ENCODE results near the gene CPED1. TPM values are rescaled to one million over a fixed set of nuclear protein-coding genes. Genes with fewer than 3 reads are reported as not detected.
"Not testable (repeated sequence)": the region's sequence is repeated elsewhere in the genome, so short reads cannot be mapped to it uniquely, and the experiment has no call there.

The CPED1 gene
- total and polyA plus RNA-seq, 3 donors from 2014 or later, result 7.4 to 13.1 (median 11.8) TPM

- 85 to 88% methylated on average over 1 of the region's 1 CpG for WGBS, 2 donors
Observed at GRCh38 chr7:121053219-121053618, 64.7 kb downstream of the CPED1 start.

DNA sequence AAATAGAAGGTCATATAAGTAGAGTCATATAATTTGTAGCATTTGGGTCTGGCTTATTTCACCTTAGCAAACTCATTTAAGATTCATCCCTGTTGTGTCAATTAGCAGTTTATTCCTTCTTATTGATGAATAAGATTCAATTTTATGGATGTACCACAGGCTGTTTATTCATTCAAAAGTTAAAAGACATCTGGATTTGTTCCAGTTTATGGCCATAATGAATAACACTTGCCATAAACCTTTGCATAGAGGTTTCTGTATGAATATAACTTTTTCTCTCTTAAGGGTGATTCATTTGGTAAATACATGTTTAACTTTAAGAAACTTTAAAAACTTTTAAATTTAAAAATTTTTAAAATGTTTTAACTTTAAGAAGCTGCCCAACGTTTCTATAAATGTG, 66.4 kb downstream of the CPED1 start:
- H3K36me3 ChIP-seq (ENCODE audit: low read depth, missing control alignments), result no peaks in the 10 kb centered on the region
- 73 to 80% methylated on average over 1 of the region's 1 CpG for WGBS, 2 donors
- no peaks in the 10 kb centered on the region for H3K4me1 ChIP-seq
- no peak for TF ChIP-seq CTCF (IDR thresholded peaks at IDR 0.05)
- TF ChIP-seq POLR2A (IDR thresholded peaks at IDR 0.05), result no peak
- DNase-seq, result no peak
- no peaks in the 10 kb centered on the region for H3K9me3 ChIP-seq
- H3K4me3 ChIP-seq, result no peak overlapping the region
- intact Hi-C loops (cut with DNase I; ENCODE audit: low total_unique reads), result no loop called here
- no peaks in the 10 kb centered on the region for H3K27me3 ChIP-seq
- H3K27ac ChIP-seq, result no peak overlapping the region

More at GRCh38 chr7:121053219-121053618, 64.7 kb downstream of the CPED1 start:
- TF ChIP-seq POLR2A (IDR thresholded peaks at IDR 0.05) (no peak), CTCF (IDR thresholded peaks at IDR 0.05) (no peak)
- no peak overlapping the region for H3K27ac ChIP-seq
- intact Hi-C loops (cut with DNase I; ENCODE audit: low total_unique reads), result no loop called here
- DNase-seq, result no peak
- H3K4me3 ChIP-seq, result no peak overlapping the region
- no peaks in the 10 kb centered on the region for H3K27me3 ChIP-seq
- H3K36me3 ChIP-seq (ENCODE audit: low read depth, missing control alignments), result no peaks in the 10 kb centered on the region
- H3K9me3 ChIP-seq, result no peaks in the 10 kb centered on the region
- H3K4me1 ChIP-seq, result no peaks in the 10 kb centered on the region

DNA sequence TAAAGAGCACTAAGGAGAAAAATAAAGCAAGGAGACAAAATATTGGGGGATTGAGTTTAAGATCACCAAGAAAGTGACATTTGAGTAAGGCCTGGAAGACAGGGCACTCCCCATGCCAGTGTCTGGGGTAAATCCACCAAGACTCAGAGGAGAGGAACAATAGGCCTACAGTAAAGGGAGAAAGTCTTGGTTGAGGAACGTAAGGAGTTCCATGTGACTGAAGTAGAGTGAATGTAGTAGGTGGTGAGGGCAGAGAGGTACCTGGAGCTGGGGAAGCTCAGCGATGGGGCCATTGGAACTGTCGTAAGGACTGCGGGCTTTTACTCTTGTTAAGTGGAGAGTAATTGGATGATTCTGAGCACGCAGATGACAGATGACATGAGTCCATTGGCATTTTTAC, 69.4 kb downstream of the CPED1 start:
- Histone ChIP-seq H3K36me3 (ENCODE audit: low read depth, missing control alignments) (no peaks in the 10 kb centered on the region), H3K4me3 (no peak overlapping the region), H3K9me3 (no peaks in the 10 kb centered on the region), H3K4me1 (no peaks in the 10 kb centered on the region), H3K27ac (no peak overlapping the region), H3K27me3 (no peaks in the 10 kb centered on the region)
- intact Hi-C loops (cut with DNase I; ENCODE audit: low total_unique reads), result no loop called here
- 90 to 95% methylated on average over 5 of the region's 5 CpGs for WGBS, 2 donors
- no peak for DNase-seq
- TF ChIP-seq CTCF (IDR thresholded peaks at IDR 0.05) (no peak), POLR2A (IDR thresholded peaks at IDR 0.05) (no peak)

GRCh38 chr7:121058975-121059374, 70.5 kb downstream of the CPED1 start:
- intact Hi-C loops (cut with DNase I; ENCODE audit: low total_unique reads), result no loop called here
- Histone ChIP-seq H3K27ac (no peak overlapping the region), H3K36me3 (ENCODE audit: low read depth, missing control alignments) (no peaks in the 10 kb centered on the region), H3K9me3 (no peaks in the 10 kb centered on the region), H3K4me3 (no peak overlapping the region), H3K27me3 (no peaks in the 10 kb centered on the region), H3K4me1 (no peaks in the 10 kb centered on the region)
- whole genome bisulfite sequencing, 2 donors, result 95 to 97% methylated on average over 2 of the region's 2 CpGs
- no peak for DNase-seq
- TF ChIP-seq CTCF (IDR thresholded peaks at IDR 0.05) (no peak), POLR2A (IDR thresholded peaks at IDR 0.05) (no peak)

DNA sequence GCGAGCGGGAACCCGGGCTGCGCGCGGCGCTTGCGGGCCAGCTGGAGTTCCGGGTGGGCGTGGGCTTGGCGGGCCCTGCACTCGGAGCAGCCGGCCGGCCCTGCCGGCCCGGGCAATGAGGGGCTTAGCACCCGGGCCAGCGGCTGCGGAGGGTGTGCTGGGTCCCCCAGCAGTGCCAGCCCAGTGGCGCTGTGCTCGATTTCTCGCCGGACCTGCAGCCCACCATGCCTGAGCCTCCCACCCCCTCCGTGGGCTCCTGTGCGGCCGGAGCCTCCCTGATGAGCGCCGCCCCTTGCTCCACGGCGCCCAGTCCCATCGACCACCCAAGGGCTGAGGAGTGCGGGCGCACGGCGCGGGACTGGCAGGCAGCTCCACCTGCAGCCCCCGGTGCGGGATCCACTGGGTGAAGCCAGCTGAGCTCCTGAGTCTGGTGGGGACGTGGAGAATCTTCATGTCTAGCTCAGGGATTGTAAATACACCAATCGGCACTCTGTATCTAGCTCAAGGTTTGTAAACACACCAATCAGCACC, 71.5 kb downstream of the CPED1 start:
- DNase-seq; H3K36me3 ChIP-seq (ENCODE audit: low read depth, missing control alignments); H3K27ac ChIP-seq; intact Hi-C loops (cut with DNase I; ENCODE audit: low total_unique reads); H3K4me1 ChIP-seq; H3K27me3 ChIP-seq; H3K9me3 ChIP-seq: not testable (repeated sequence)
- WGBS, 2 donors, result 68 to 69% methylated on average over 17 to 40 of the region's 40 CpGs
- H3K4me3 ChIP-seq, result peak overlapping the region in 1 of 2 donors; percentile 43

Measured in testis (tissue), 3 donors.